UCSD-AML1 (cell line): ENCODE measurements around the gene NCOA1.
"Not testable (repeated sequence)": the region's sequence is repeated elsewhere in the genome, so short reads cannot be mapped to it uniquely, and the experiment has no call there.

Experiments used
- DNase-seq: peaks from one replicate; lab custom pipeline; 2025; ENCODE audit not compliant: unreplicated experiment; lab: John Stamatoyannopoulos, UW

The NCOA1 gene

DNA sequence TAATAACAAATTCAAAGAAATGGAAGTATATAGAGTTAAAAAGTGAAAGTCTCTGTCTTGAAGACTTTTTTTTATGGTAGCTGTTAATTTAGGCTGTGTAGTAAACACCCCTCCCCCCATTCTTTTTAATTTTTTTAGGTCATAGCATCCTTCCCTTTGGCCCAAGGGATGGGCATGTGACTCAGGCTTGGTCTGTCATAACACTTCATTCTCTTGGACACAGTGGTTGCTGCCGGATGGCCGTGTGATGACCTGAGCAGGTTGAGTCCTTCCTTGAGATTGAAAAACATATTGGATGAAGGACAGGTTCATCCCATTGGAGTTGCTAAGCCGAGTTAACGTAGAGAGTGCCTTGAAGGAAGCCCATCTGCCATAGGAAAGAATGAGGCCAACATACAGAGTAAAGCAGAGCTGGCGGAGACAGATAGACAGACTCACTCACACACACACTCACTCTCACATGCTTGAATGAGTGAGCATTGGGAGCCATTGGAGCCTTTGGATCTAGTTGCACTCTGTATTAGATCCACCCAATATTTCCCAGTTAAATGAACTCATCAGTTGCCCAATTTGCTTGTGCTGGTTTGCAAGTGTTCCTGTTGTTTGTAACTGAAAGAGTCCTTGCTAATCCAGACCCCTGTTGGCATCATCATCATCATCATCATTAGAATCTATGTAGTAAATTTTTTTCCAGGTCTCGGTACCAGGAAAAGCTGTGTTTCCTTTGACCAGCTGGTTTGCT, 14.7 kb downstream of the NCOA1 start:
- DNase-seq, result no peak

DNA sequence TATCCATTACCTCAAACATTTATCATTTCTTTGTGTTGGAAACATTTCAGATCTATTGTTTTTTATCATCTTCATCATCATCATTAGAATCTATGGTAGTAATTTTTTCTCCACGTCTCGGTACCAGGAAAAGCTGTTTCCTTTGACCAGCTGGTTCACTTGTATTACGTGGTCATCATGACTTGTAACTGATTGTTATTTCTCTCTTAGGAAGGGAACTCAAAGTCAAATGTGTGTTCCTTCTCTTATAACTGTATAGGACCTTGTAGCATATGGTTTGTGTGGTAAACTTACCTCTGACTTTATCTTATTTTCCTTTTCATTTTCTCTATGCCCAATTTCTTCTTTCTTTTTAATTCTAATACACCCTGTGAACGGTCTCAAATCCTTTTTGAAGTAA, 16.5 kb downstream of the NCOA1 start:
- no peak for DNase-seq

DNA sequence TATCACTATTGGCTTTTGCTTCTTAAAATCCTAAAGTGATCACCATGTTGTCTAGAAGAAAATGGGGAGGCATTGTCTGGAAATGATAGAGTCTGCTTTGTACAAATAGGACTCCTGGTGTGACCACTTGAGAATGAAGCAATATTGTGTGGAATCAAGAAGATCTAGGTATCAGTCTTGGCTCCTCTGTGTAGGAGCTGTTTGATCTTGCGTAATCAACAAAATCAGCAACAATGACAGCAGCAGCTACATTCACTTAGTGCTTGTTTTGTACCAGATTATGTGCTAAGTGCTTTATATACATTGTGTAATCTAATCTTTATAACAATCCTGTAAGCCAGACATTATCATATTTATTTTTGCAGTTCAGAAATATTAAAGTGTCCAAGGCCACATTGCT, 17.8 kb downstream of the NCOA1 start:
- no peak for DNase-seq

DNA sequence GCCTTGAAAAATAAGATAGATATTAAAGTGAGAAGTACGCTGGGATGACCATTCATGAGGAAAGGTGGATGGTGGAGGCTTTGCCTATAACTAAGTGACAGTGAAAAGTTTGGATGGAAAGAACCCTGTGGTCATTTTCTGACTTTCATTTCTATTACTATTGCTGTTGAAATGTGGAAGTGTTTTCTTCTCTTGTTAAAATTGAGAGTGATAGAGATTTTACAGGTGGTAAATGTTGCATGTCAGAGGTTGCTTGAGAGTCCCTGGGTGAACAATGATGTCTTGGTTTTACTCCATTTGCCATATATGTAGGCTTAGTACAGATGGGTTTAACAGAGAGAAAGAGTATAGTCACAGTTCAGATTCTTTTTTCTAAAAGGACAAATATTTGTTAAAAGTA, 18.4 kb downstream of the NCOA1 start:
- no peak for DNase-seq

DNA sequence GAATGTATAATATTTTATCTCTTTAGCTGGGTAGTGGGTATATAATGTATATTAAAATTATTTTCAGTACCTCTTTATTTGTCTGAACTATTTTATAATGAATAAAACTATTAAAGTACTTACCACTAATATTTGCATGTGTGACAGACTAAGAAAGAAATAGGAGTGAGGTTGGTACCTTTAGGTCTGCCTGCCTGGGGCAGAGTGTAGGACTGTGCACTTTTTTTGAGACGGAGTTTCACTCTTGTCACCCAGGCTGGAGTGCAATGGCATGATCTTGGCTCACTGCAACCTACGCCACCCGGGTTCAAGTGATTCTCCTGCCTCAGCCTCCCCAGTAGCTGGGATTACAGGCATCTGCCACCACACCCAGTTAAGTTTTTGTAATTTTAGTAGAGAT, 18.8 kb downstream of the NCOA1 start:
- DNase-seq, result no peak

DNA sequence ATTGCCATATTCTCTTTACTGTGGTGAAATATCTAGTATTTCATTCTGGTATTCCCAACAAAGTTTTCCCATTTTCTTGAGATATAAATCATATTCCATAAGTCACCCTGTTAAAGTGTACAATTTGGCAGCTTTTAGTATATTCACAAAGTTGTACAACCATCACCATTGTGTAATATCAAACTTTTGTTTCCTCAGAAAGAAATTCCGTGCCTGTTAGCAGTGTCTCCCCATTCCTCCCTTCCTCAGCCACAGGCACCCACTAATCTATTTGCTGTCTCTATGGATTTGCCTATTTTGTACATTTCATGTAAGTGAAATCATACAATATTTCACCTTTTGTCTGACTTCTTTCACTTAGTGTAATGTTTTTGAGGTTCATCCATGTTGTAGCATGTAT, 19.7 kb downstream of the NCOA1 start:
- DNase-seq, result no peak

DNA sequence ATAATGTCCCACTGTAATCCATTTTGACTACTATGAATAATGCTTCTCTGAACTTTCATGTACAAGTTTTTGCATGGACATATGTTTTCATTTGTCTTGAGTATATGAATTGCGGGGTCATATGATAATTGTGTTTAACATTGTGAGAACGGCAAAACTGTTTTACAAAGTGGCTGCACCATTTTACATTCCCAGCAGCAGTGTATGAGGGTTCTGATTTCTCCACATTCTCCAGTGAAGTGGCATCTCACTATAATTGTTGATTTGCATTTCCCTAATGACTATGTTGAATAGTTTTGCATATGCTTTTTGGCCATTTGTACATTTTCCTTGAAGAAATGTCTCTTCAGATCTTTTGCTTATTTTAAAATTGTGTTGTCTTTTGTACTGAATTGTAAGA, 20.1 kb downstream of the NCOA1 start:
- no peak for DNase-seq

DNA sequence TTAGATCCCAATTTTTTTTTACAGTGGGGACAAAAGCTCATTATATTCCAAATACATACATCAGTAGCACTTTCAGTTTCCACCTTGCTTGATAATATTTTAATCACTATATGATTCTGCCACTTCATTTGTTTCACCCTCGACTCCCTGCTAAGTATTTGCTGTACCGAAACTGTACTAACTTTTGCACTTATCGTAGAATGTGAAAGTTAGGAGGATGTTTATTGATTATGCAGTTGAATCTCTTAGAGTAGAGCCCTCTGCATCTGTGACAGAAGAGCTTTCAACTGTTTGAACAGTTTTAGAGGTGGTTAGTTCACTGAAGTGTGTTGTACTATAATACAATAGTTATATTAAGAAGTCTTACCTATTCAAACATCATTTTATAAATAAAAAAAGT, 20.8 kb downstream of the NCOA1 start:
- DNase-seq, result no peak

DNA sequence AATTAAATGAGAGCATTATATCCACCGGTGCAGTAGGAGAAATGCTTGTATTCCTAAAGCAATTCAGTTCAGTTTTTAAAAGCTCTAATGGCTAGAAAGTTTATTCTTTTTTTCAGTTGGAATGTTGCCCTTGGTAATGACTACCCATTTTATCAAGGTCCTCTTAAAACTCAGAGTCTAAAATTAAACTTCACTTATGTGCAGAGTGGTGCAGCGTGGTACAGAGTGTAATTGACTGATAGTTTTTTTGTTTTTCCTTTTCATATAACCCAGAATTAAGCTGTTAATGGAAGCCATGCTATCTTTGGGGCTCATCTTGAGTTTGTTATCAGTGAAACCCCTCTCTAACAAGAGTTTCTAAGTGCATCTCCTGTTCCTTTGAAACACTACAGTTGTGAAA, 21.4 kb downstream of the NCOA1 start:
- no peak for DNase-seq

DNA sequence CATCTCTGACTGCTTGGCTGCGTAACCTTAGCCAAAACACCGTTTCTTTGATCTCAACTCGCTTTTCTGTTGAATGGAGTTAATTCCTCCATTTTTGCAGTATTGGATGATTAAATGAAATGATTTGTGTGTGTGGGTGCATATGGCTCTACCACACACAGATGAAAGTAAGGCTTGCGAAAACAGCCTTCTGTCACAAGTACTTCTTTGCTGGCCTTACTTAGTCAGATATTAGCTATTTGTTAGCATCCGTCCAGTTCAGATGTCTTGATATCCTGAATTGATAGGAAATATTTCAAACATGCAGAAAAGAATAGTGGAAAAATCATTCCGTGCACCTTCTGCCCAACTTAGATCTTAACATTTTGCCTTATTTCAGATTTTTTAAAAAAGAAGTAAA, 21.8 kb downstream of the NCOA1 start:
- no peak for DNase-seq

DNA sequence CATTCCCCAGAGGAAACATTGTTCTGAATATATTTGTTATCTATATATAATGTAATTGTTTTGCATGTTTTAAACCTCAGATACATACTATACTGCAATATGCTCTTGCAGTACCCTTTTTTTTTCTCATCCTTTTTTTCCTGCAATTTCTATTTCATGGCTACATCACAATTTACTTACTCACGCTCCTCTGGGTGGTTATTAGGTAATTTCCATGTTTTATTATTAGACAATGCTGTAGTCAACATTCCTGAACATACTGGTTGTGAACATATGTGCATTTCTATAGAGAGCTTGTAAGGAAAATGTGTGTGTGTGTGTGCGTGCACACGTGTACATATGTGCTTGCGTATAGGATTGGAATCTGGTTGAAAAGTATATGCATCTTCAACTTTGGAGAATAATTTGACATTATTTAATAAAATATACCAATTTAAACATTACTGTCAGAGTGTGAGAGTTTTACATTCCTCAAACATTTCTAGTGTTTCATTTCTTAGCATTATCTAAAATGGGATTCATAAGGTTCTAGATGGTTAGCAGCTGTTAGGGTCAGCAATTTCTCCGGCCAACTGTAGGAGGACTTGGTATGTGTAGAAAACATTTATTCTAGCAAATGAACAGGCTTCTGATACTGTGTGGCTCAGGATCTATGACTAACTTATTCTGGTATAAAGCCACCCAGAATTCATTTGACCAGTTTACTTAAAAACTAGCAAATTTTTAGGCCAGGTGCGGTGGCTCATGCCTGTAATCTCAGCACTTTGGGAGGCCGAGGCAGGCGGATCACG, 22.4 kb downstream of the NCOA1 start:
- DNase-seq, result no peak

DNA sequence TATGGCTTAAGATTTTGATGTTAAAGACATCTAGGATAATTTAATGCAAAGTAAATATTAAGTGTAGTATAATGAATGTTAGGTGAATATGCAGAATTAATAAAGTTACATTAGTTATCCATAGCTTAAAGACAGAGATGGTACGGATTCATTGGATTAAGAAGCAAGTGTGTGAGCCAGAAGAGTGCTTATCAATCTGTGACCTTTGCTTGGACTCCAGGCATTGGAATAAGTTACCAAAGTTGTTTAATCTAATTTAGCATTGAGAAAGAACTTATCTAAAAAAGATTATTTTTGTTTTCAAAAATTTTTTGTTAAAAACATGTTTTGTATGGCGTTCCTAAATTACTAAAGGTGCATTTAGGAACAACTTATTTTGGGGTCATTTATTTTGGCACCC, 23.8 kb downstream of the NCOA1 start:
- DNase-seq, result no peak

DNA sequence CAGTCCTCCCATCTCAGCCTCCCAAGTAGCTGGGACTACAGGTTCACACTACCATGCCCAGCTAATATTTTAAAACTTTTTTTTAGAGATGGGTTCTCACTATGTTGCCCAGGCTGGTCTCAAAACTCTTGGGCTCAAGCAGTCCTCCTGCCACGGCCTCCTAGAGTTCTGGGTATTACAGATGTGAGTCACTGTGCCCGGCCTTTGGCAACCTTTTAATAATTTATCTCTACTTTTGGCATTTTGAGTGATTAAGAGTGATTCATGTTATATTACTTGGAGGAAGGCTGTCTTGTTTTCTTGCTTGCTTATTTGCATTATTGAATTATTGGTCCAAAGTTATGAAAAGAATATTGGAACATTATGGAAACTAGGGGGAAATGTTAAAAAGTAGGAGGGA, 24.3 kb downstream of the NCOA1 start:
- DNase-seq, result no peak

DNA sequence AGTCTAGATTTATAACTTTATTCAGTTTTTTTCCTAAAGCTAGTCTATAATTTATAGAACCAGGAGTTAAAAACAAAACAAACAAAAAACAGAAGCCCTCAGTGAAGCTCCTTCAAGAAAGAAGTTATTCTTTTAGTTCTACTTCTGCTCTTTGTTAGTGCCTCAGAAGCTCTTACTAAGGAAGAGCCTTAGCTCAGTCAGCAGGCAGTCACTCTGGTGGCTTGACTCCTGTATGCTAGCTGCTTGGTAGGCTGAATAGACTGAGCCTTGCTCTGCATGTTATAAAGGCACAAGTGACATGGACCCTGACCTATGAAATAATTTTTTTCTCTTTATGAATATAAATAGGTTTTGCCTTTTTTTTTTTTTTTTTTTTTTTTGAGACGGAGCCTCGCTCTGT, 24.8 kb downstream of the NCOA1 start:
- DNase-seq, result no peak

DNA sequence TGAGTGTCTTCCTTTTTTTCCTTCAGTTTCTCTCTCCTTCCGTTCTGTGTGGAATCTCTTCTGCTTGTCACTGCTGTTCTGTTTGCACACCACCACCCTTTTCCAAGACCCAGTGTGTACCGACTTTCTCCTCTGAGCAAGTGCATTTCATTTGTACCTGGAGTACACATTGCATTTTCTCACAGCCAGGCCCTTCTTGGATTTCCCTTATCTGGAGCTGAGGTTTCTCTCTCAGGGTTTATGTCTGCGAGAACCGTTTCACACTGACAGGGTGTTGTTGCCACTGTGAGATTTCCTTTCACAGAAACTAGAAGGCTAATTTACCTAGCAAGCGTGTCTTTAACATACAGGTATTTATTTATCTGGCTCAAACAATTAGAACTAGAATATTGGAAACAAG, 26.2 kb downstream of the NCOA1 start:
- no peak for DNase-seq

DNA sequence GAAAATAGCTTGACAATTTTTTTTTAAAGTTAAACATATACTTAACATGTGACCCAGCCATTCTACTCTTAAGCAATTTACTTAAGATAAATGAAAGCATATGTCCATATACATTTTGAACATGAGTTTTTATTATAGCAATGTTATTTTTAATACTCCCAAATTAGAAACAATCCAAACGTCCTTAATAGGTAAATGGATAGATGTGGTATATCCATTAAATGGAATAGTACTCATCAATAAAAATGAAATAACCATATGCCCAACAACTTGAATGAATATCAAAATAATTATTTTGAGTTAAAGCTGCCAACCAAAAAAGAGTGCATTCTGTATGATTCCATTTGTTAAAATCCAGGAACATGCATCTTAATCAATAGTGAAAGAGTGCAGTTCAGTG, 29.1 kb downstream of the NCOA1 start:
- no peak for DNase-seq

DNA sequence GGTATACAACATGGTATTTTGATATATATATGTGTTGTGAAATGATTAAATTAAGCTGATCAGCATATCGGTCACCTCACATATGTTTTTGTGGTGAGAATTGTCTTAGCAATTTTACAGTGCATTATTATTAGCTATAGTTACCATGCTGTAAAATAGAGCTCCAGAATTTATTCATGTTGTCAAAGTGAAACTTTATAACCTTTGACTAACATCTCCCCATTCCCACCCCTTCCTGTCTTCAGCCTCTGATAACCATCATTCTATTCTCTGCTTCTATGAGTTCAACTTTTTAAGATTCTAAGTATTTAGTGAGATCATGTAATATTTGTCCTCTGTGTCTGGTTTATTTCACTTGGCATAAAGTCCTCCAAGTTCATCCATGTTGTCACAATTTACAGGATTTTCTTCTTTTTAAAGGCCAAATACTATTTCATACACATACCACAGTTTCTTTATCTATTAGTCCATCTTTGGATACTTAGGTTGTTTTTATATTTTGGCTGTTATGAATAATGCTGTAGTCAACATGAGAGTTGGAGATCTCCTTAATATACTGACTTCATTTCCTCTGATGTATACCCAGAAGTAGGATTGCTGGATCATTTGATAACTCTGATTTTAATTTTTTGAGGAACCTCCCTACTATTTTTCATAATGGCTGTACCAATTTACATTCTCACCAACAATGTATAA, 30.3 kb downstream of the NCOA1 start:
- no peak for DNase-seq

DNA sequence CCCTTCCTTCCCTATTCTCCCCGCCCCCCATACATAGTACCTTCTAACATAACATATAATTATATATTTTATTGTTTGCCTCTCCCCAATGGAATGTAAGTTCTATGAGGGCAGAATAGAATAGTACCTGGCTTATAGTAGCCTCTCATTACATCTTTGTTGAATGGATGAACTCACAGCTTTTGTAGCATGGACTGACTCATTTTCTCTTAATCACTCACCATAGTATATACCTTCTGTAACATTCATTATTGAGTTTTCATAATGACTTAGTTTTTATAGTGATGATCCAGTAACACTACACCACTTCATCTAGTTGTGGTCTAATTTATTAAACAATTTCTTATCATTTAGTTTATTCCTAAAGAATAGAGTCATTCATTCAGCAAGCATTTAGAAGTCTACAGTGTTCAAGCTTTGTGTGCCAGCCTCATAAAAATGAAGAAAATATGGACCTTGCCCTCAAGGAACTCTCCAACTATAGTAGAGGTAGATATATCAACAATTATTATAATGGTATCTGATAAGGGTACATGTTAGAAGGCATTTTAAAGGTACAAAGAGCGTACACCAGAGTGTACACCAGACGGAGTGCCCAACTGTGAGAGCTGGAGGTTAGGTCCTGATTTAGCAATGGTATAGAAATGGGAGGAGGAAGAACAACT, 31.1 kb downstream of the NCOA1 start:
- no peak for DNase-seq

DNA sequence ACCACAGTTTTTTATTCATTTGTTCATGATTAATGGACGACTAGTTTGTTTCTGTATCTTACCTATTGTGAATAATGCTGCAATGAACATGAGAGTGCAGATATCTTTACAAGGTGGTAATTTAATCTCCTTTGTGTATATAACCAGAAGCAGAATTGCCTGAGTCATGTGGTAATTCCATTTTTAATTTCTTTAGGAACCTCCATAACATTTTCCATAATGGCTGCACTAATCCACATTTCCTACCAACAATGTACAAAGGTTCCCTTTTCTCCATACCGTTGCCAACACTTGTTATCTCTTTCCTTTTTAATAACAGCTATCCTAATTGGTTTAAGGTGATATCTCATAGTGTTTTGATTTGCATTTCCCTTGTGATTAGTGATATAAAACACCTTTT, 36.5 kb downstream of the NCOA1 start:
- DNase-seq, result no peak

DNA sequence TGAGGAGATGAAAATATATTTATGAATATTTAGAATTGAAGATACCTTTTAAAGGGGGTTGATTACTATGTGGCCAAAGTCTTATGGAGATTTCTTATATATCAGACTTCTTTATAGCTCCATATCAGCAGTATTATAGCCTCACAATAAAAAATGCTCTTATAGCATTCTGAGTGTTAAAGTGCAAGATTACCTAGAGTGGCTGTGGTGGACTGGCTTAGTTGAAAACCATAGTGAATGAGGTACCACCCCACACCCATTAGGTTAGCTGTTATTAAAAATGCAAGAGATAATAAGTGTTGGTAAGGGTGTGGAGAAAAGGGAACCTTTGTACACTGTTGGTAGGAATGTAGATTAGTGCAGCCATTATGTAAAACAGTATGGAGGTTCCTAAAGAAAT, 39.7 kb downstream of the NCOA1 start:
- DNase-seq, result no peak

DNA sequence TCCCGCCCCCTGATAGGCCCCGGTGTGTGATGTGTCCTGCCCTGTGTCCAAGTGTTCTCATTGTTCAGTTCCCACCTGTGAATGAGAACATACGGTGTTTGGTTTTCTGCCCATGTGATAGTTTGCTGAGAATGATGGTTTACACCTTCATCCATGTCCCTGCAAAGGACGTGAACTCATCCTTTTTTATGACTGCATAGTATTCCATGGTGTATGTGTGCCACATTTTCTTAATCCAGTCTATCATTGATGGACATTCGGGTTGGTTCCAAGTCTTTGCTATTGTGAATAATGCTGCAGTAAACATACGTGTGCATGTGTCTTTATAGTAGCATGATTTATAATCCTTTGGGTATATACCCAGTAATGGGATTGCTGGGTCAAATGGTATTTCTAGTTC, 40.6 kb downstream of the NCOA1 start:
- not testable (repeated sequence) for DNase-seq

DNA sequence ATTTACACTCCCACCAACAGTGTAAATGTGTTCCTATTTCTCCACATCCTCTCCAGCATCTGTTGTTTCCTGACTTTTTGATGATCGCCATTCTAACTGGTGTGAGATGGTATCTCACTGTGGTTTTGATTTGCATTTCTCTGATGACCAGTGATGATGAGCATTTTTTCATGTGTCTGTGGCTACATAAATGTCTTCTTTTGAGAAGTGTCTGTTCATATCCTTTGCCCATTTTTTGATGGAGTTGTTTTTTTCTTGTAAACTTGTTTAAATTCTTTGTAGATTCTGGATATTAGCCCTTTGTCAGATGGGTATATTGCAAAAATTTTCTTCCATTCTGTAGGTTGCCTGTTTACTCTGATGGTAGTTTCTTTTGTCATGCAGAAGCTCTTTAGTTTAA, 41.0 kb downstream of the NCOA1 start:
- not testable (repeated sequence) for DNase-seq
